HFF-Myc (cell line): ENCODE data around the gene SH3RF3.
A peak's percentile ranks its signal among the peaks of the same experiment; 100 is the strongest.

ENCODE experiments used
- DNase-seq: peaks from one replicate; pipeline ENCODE4 v3.0.0-alpha.2; 2011; ENCODE audit warnings: low read depth; ENCODE audit errors: extremely low read depth
- H3K4me3 ChIP-seq: replicated peaks from 2 replicates; pipeline ENCODE4 v1.5.1; 2011; ENCODE audit warnings: low read depth, mild to moderate bottlenecking, control low read depth, low read length
- TF ChIP-seq, protein P1 (sequence below): IDR thresholded peaks from 2 replicates; pipeline ENCODE4 v1.5.1; 2012; ENCODE audit warnings: mild to moderate bottlenecking, low read depth, low read length, control low read depth; ENCODE audit errors: missing control alignments

The SH3RF3 gene

DNA sequence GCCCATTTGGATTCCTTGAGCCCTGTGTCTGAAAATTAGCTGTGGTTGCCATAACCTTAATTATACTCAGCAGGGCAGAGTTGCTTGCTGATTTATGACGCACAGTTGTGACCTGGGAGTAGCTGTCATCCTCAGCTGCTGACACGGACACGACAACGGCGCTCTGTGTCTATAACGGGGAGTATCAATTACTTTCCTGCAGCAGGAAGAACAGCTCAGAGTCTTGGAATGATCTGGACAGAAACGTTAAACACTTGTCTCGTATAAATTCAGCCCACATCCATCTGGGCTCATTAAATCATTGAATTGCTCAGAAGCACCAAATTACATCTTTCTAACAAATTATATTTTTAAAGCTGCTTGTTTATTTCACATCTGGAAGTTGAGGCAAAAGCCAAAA lies 368.5 kb downstream of the SH3RF3 start:
- peak; percentile 86 for DNase-seq
- no peak overlapping the region for H3K4me3 ChIP-seq
- TF ChIP-seq, protein P1, sequence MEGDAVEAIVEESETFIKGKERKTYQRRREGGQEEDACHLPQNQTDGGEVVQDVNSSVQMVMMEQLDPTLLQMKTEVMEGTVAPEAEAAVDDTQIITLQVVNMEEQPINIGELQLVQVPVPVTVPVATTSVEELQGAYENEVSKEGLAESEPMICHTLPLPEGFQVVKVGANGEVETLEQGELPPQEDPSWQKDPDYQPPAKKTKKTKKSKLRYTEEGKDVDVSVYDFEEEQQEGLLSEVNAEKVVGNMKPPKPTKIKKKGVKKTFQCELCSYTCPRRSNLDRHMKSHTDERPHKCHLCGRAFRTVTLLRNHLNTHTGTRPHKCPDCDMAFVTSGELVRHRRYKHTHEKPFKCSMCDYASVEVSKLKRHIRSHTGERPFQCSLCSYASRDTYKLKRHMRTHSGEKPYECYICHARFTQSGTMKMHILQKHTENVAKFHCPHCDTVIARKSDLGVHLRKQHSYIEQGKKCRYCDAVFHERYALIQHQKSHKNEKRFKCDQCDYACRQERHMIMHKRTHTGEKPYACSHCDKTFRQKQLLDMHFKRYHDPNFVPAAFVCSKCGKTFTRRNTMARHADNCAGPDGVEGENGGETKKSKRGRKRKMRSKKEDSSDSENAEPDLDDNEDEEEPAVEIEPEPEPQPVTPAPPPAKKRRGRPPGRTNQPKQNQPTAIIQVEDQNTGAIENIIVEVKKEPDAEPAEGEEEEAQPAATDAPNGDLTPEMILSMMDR = no peak

DNA sequence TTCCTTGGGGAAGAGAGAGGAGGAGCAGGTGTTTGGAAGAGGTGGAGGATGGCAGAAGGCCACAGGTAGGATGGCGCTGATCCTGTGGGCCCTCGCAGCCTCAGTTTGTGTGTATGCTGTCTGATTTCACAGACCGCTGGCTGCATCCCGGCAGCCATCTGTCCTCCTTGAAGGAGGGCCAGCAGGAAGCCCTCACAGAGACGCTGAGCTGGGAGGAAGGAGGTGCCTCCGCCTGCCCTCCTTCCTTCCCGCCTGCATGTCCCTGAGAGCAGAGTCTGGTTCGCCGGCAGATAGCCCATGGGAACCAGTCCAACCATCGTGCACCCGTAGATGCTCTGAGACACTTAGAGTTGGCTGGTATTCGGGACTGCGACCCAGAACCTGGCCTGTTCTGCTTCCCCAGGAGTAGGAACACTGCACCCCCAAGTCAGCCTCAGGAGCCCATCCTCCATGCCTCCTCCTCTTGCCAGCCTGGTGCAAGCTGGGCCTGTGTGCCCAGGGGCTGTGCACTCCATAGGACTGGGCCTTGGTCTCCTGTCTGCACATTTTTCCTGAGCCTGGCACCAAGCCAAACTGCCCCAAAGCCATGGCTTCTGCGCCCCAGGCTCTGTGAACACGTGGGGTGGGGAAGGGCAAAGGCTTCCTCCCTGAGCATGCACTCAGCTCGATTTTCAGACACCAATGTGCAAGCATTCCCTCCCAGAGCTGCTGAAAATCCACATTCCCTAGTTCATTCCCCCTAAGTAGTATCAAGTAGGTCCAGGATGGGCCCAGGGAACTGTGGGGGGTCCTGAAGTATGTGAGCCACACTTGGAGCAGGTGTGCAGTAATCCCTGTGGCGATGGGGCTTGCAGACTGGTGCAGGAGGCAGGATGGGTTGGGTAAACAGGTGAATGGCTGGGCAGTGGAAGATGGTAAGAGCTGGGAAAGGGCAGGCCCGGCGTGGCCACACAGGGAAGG lies 369.2 kb downstream of the SH3RF3 start:
- no peak overlapping the region for H3K4me3 ChIP-seq
- TF ChIP-seq, protein P1 = no peak
- DNase-seq = peak; percentile 20

DNA sequence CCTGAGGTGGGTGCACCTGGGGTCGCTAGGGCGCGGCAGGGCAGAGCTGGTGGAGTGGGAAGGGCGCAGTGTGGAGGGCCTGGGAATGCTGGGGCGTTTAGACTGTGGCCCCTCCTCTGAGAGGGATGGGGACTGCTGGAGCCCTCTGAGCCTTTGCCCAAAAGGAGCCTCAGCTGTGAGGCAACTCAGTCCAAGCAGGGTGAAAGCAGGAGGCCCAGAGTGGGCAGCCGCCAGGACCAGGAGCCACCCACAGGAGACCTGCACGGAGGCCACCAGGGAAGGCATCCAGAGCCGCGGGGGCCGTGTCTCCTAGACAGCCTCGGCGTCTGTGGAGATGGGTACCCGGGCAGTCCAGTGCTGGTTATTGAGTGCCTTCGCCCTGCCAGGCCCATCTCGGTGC lies 369.9 kb downstream of the SH3RF3 start:
- TF ChIP-seq, protein P1 = no peak
- DNase-seq = no peak
- no peak overlapping the region for H3K4me3 ChIP-seq

DNA sequence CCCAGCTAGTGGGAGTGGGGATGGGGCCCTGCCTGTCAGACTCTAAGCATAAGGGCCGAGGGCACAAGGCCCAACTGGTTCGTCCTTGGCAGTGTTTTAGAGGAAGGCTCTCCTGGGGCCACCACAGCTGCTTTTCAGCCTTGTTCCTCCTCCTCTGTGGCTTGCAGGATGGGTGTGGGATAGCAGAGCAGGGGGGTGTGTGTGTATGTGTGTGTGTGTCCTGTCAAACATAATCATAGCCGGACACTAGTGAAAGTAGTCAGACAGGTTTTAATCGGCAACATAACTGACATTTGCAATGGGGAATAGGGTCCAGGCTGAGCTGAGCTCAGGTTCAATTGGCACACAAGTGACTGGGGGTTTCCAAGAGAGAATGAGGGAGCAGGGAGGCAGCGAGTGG lies 370.6 kb downstream of the SH3RF3 start:
- TF ChIP-seq, protein P1 = no peak
- H3K4me3 ChIP-seq = no peak overlapping the region
- no peak for DNase-seq

DNA sequence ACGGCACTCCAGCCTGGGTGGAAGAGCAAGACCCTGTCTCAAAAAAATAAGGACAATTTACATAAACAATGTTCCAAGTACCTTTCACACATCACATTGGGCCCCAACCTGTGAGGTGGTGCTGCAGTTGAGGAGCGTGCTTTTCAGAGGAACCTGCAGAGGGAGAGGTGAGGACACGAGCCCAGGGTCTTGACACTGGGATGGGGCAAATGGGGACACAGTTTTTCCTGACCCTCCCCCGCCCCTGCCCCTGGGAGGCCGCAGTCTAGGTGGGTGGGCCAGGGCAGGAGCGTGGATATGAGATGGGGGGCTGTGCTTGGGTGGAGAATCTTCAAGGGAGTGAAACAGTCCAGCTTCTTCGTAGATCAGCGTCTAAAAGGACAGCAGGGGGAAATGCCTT lies 371.9 kb downstream of the SH3RF3 start:
- TF ChIP-seq, protein P1 = no peak
- H3K4me3 ChIP-seq = no peak overlapping the region
- DNase-seq = no peak

DNA sequence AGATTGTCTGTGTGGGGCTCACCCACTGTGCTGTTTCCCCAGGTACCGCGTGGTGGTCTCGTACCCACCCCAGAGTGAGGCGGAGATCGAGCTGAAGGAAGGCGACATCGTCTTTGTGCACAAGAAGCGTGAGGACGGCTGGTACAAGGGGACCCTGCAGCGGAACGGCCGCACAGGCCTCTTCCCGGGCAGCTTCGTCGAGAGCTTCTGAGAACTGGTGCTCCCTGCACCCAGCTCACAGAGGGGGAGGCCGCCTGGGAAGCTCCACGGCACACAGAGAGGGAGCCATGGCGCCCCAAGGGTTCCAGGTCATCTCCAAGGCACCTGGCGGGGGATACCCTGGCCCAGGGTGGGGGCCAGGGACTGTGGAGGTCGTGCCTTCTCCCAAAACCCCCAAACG lies 372.5 kb downstream of the SH3RF3 start:
- no peak overlapping the region for H3K4me3 ChIP-seq
- TF ChIP-seq, protein P1 = no peak
- DNase-seq = no peak

DNA sequence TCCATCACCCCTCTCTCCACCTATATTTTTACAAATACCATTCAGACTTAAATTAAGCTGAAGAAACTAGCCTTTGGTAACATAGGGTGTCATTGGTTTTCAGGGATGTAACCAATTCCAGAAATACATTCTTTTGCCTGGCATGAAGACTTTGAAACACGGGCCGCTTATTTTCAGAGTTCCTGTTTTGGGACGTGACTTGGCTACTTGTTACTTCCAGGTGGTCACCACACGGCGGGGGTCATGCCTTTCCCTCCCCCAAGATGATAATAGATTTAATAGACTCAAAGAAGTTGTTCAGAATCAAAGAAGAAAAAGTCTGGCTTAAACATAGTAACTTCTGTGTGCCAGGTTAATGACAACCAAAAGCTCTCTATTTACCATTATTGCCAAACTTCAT lies 374.2 kb downstream of the SH3RF3 start:
- DNase-seq = no peak
- TF ChIP-seq, protein P1 = no peak
- no peak overlapping the region for H3K4me3 ChIP-seq
